Mucosa of rectum (tissue), 2 donors: Measurements from ENCODE around the gene PMP22.

ENCODE experiments used
- H3K27ac ChIP-seq, 2 donors: one replicate each; pipeline ENCODE4 v1.7.0; 2013; ENCODE audit warnings: inconsistent platforms in 2 of 2, low read depth in 2 of 2, low read length in 2 of 2
- H3K27me3 ChIP-seq, 2 donors: one replicate each; pipeline ENCODE4 v1.7.0; 2013; ENCODE audit warnings: low read length in 2 of 2; ENCODE audit not compliant: control insufficient read depth in 2 of 2, insufficient read depth in 2 of 2
- H3K36me3 ChIP-seq, 2 donors: one replicate each; pipeline ENCODE4 v1.7.0; 2013; ENCODE audit warnings: low read length in 2 of 2; ENCODE audit not compliant: control insufficient read depth in 2 of 2, insufficient read depth in 2 of 2
- H3K4me1 ChIP-seq, 2 donors: one replicate each; pipeline ENCODE4 v1.7.0; 2013; ENCODE audit warnings: low read length in 2 of 2, mild to moderate bottlenecking in 1 of 2; ENCODE audit not compliant: control insufficient read depth in 2 of 2, insufficient read depth in 2 of 2
- H3K4me3 ChIP-seq, 2 donors: one replicate each; pipeline ENCODE4 v1.7.0; 2013; ENCODE audit warnings: low read length in 2 of 2
- H3K9ac ChIP-seq, 2 donors: one replicate each; pipeline ENCODE4 v1.7.0; 2013; ENCODE audit warnings: low read length in 2 of 2, low read depth in 1 of 2, mild to moderate bottlenecking in 1 of 2
- H3K9me3 ChIP-seq, 2 donors: one replicate each; pipeline ENCODE4 v1.7.0; 2013; ENCODE audit warnings: low read length in 2 of 2; ENCODE audit not compliant: control insufficient read depth in 2 of 2
- donor health status: healthy.
- donor health status: Normal muscosa, but diverticular disease.

The PMP22 gene

DNA sequence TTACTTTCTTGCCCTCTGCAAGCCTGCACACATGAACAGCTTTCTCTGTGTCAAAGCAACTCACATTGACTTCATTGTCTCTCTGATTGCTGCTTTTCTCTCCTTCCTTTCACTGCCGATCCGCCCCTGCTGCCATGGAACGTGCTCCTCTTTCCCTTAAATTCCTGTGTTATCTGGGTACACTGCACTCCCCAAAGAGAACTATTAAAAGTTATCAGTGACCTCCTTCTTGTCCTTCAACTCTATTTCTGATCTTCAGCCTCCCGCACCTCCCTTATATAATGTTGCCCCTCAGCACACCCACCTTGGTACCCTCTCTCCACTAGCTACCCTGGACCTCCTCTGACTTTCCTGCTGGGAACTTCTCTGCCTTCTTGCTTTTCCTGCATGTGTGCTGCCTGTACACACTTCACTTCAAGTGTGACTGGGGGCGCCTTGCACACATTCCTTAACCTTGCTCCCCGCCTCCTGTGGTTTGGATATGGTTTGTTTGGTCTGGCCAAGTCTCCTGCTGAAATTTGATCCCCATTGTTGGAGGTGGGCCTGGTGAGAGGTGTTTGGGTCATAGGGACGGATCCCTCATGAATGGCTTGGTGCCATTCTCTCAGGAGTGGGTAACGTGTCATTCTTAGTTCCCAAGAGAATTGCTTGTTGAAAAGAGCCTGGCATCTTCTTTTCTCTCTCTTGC, 26.7 kb upstream of the PMP22 start:
- Histone ChIP-seq H3K4me3 (no peak overlapping the region), H3K4me1 (no peaks in the 10 kb centered on the region), H3K27me3 (no peaks in the 10 kb centered on the region), H3K27ac (no peak overlapping the region), H3K9me3 (no peaks in the 10 kb centered on the region), H3K36me3 (no peaks in the 10 kb centered on the region), H3K9ac (no peak overlapping the region)

GRCh38 chr17:15290605-15291004, 25.5 kb upstream of the PMP22 start:
- Histone ChIP-seq H3K9me3 (no peaks in the 10 kb centered on the region), H3K4me3 (no peak overlapping the region), H3K9ac (no peak overlapping the region), H3K27ac (no peak overlapping the region), H3K36me3 (no peaks in the 10 kb centered on the region), H3K27me3 (no peaks in the 10 kb centered on the region), H3K4me1 (no peaks in the 10 kb centered on the region)

GRCh38 chr17:15289285-15290183, 24.4 kb upstream of the PMP22 start:
- Histone ChIP-seq H3K27ac (no peak overlapping the region), H3K4me3 (no peak overlapping the region), H3K36me3 (no peaks in the 10 kb centered on the region), H3K9ac (no peak overlapping the region), H3K9me3 (no peaks in the 10 kb centered on the region), H3K4me1 (no peaks in the 10 kb centered on the region), H3K27me3 (no peaks in the 10 kb centered on the region)

GRCh38 chr17:15288859-15289258, 23.7 kb upstream of the PMP22 start:
- Histone ChIP-seq H3K27me3 (no peaks in the 10 kb centered on the region), H3K9me3 (no peaks in the 10 kb centered on the region), H3K36me3 (no peaks in the 10 kb centered on the region), H3K27ac (no peak overlapping the region), H3K4me1 (no peaks in the 10 kb centered on the region), H3K9ac (no peak overlapping the region), H3K4me3 (no peak overlapping the region)

- H3K4me3 ChIP-seq = no peak overlapping the region
- H3K36me3 ChIP-seq = no peaks in the 10 kb centered on the region
- H3K9ac ChIP-seq = no peak overlapping the region
- no peak overlapping the region for H3K27ac ChIP-seq
- H3K9me3 ChIP-seq = no peaks in the 10 kb centered on the region
- no peaks in the 10 kb centered on the region for H3K4me1 ChIP-seq
- no peaks in the 10 kb centered on the region for H3K27me3 ChIP-seq
Observed at GRCh38 chr17:15287538-15288267, 22.6 kb upstream of the PMP22 start.

DNA sequence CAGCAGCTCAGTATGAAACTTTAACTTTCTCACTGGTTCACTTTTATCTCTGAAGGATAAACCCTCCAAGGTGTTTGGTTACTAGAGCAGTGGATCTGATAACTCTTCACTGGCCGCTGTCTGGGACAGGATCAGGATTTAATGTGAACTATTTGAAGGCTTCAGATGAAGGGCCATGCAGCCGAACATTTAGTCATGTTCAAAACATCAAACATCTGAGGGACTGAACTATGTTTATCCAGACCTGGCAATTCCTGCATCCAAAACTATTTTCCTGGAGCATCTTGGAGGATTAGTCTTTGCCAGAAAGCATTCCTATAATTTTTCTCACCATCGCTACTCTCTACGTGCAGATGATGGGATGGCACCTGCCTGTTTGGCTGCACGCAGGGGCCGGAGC, 20.3 kb upstream of the PMP22 start:
- Histone ChIP-seq H3K9me3 (no peaks in the 10 kb centered on the region), H3K36me3 (no peaks in the 10 kb centered on the region), H3K27ac (no peak overlapping the region), H3K27me3 (no peaks in the 10 kb centered on the region), H3K4me3 (no peak overlapping the region), H3K4me1 (no peaks in the 10 kb centered on the region), H3K9ac (no peak overlapping the region)

GRCh38 chr17:15284537-15284936, 19.4 kb upstream of the PMP22 start:
- Histone ChIP-seq H3K27me3 (no peaks in the 10 kb centered on the region), H3K4me3 (no peak overlapping the region), H3K27ac (no peak overlapping the region), H3K4me1 (no peaks in the 10 kb centered on the region), H3K9me3 (no peaks in the 10 kb centered on the region), H3K9ac (no peak overlapping the region), H3K36me3 (no peaks in the 10 kb centered on the region)

DNA sequence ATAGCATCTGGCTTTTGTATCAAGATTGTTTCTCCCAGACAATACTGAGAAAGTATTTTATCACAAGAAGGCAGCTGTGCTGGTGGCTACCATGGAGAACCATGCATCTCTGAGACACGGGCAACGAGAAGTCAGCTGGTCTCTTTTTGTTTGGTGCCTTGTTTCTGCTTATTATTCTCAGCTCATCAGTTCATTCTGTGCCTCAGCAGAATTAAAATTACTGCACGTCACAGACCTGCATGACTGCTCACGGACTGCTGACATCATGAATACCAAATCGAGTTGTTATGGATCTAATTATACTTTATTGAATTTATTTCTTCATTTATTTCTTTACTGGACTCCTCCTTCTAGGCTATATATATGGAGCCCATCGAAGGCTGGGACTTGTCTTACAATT, 19.0 kb upstream of the PMP22 start:
- Histone ChIP-seq H3K9me3 (no peaks in the 10 kb centered on the region), H3K27ac (no peak overlapping the region), H3K4me1 (no peaks in the 10 kb centered on the region), H3K4me3 (no peak overlapping the region), H3K9ac (no peak overlapping the region), H3K36me3 (no peaks in the 10 kb centered on the region), H3K27me3 (no peaks in the 10 kb centered on the region)

DNA sequence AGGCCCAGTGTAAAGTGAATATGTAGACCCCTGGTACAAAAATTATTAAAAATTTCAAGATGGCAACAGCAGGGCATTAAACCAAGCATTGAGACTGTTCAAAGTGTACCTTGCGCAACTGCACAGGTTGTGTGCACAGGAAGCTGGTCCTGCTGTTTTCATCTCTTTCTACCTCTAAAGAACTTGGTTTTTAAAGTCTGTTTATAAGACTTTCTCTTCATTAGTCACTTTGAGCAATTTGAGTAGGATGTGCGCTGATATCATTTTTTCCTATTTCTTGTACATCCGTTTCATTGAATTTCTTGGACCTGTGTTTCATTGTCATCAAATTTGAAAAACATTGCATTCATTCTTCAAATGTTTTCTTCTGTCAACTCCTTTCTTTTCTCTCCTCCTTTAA, 16.8 kb upstream of the PMP22 start:
- Histone ChIP-seq H3K27me3 (no peaks in the 10 kb centered on the region), H3K9me3 (no peaks in the 10 kb centered on the region), H3K4me1 (no peaks in the 10 kb centered on the region), H3K4me3 (no peak overlapping the region), H3K36me3 (no peaks in the 10 kb centered on the region), H3K9ac (no peak overlapping the region), H3K27ac (no peak overlapping the region)

- Histone ChIP-seq H3K9me3 (no peaks in the 10 kb centered on the region), H3K27ac (no peak overlapping the region), H3K4me3 (no peak overlapping the region), H3K9ac (no peak overlapping the region), H3K27me3 (no peaks in the 10 kb centered on the region), H3K4me1 (no peaks in the 10 kb centered on the region), H3K36me3 (no peaks in the 10 kb centered on the region)
Observed at GRCh38 chr17:15278924-15279477, 13.9 kb upstream of the PMP22 start.
